Measurements from ENCODE around the gene SEC16B. TPM values are rescaled to one million over a fixed set of nuclear protein-coding genes. Genes with fewer than 3 reads are reported as not detected.

SEC16B gene
- total and polyA plus RNA-seq, 12 donors, result 0.32 to 19.0 (median 1.5) TPM

- H3K27me3 ChIP-seq, result no peaks in the 10 kb centered on the region
- ATAC-seq (no peak), DNase-seq (no peak)
- H3K36me3 ChIP-seq, result peaks cover 0 to 29% (median 7%) of the 10 kb centered on the region in 9 donors
- H3K4me1 ChIP-seq, result no peaks in the 10 kb centered on the region
- H3K27ac ChIP-seq, result no peak overlapping the region
- H3K4me3 ChIP-seq, result no peak overlapping the region
- WGBS, 2 donors, result 87 to 88% methylated on average over 5 of the region's 5 CpGs
- no peak for TF ChIP-seq CTCF (IDR thresholded peaks at IDR 0.05)
- no peaks in the 10 kb centered on the region for H3K9me3 ChIP-seq
- intact Hi-C loops (cut with DNase I), result no loop called here
Observed at GRCh38 chr1:178005450-178005849, 35.6 kb upstream of the SEC16B start.

GRCh38 chr1:178004926-178005391 lies 35.1 kb upstream of the SEC16B start:
- H3K27me3 ChIP-seq, result no peaks in the 10 kb centered on the region
- H3K9me3 ChIP-seq, result no peaks in the 10 kb centered on the region
- H3K36me3 ChIP-seq, result peaks cover 0 to 29% (median 7%) of the 10 kb centered on the region in 9 donors
- DNase-seq (no peak), ATAC-seq (no peak)
- H3K4me3 ChIP-seq, result no peak overlapping the region
- no peak overlapping the region for H3K27ac ChIP-seq
- WGBS, 2 donors, result 84 to 85% methylated on average over 6 of the region's 6 CpGs
- no peak for TF ChIP-seq CTCF (IDR thresholded peaks at IDR 0.05)
- intact Hi-C loops (cut with DNase I), result no loop called here
- H3K4me1 ChIP-seq, result peaks cover 0 to 3% (median 0%) of the 10 kb centered on the region in 9 donors

GRCh38 chr1:177998696-177999631 lies 29.1 kb upstream of the SEC16B start:
- Histone ChIP-seq H3K27ac (peak overlapping the region in 8 of 10 donors; percentile 1 to 70 (median 62)), H3K4me3 (peak overlapping the region in 1 of 10 donors; percentile 8), H3K9me3 (no peaks in the 10 kb centered on the region), H3K27me3 (no peaks in the 10 kb centered on the region), H3K4me1 (peaks cover 0 to 27% (median 17%) of the 10 kb centered on the region in 9 donors), H3K36me3 (no peaks in the 10 kb centered on the region)
- ATAC-seq (peak in 6 of 8 donors; percentile 47 to 71 (median 60)), DNase-seq (no peak)
- no peak for TF ChIP-seq CTCF (IDR thresholded peaks at IDR 0.05)
- intact Hi-C loops (cut with DNase I), result no loop called here
- 57 to 61% methylated on average over 4 of the region's 4 CpGs for WGBS, 2 donors

- no peak overlapping the region for H3K4me3 ChIP-seq
- intact Hi-C loops (cut with DNase I), result no loop called here
- DNase-seq (no peak), ATAC-seq (peak in 4 of 8 donors; percentile 58 to 73 (median 63))
- H3K9me3 ChIP-seq, result peaks cover 0 to 1% (median 0%) of the 10 kb centered on the region in 11 donors
- peaks cover 0 to 10% (median 0%) of the 10 kb centered on the region in 9 donors for H3K36me3 ChIP-seq
- peaks cover 0 to 27% (median 17%) of the 10 kb centered on the region in 9 donors for H3K4me1 ChIP-seq
- WGBS, 2 donors, result 81 to 82% methylated on average over 5 of the region's 5 CpGs
- H3K27ac ChIP-seq, result no peak overlapping the region
- no peaks in the 10 kb centered on the region for H3K27me3 ChIP-seq
- TF ChIP-seq CTCF (IDR thresholded peaks at IDR 0.05), result no peak
Observed at GRCh38 chr1:177996957-177997356, 27.1 kb upstream of the SEC16B start.
